MM.1S (cell line): Measurements from ENCODE around the gene SRPK2.

ENCODE experiments used
- CTCF ChIP-seq: fragments of 300-600 bp; sonication (generic); IDR thresholded peaks from 2 replicates; pipeline ENCODE4 v1.5.1; 2016; ENCODE audit warnings: antibody characterized with exemption, low read length, mixed read lengths
- EZH2 ChIP-seq: fragments of 300-600 bp; sonication (generic); optimal IDR thresholded peaks from 2 replicates; pipeline ENCODE3; 2017; ENCODE audit warnings: low read depth, mild to moderate bottlenecking, antibody characterized with exemption, low read length, mixed read lengths
- EZH2phosphoT487 ChIP-seq: fragments of 300-600 bp; sonication (generic); IDR thresholded peaks from 2 replicates; pipeline ENCODE4 v1.6.1; 2018; ENCODE audit warnings: antibody characterized with exemption, low read length

- TF ChIP-seq CTCF: no peak
- TF ChIP-seq EZH2phosphoT487: no peak
- TF ChIP-seq EZH2: no peak
Measured at GRCh38 chr7:105122619-105123018, 266.1 kb downstream of the SRPK2 start.
